Measurements from ENCODE around the gene FKBP8.

GRCh38 chr19:18559685-18560084, 16.3 kb upstream of the FKBP8 start:
- TF ChIP-seq, protein P1, sequence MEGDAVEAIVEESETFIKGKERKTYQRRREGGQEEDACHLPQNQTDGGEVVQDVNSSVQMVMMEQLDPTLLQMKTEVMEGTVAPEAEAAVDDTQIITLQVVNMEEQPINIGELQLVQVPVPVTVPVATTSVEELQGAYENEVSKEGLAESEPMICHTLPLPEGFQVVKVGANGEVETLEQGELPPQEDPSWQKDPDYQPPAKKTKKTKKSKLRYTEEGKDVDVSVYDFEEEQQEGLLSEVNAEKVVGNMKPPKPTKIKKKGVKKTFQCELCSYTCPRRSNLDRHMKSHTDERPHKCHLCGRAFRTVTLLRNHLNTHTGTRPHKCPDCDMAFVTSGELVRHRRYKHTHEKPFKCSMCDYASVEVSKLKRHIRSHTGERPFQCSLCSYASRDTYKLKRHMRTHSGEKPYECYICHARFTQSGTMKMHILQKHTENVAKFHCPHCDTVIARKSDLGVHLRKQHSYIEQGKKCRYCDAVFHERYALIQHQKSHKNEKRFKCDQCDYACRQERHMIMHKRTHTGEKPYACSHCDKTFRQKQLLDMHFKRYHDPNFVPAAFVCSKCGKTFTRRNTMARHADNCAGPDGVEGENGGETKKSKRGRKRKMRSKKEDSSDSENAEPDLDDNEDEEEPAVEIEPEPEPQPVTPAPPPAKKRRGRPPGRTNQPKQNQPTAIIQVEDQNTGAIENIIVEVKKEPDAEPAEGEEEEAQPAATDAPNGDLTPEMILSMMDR (IDR thresholded peaks at IDR 0.05): no peak
- no peak for TF ChIP-seq POLR2A (IDR thresholded peaks at IDR 0.05)
